IMR-90 (cell line): ENCODE measurements around the gene CASK. TPM values are rescaled to one million over a fixed set of nuclear protein-coding genes. Genes with fewer than 3 reads are reported as not detected.

Experiments used
- ATAC-seq: fragments of 200-7000 bp; cut with Tn5 transposase; 2 replicates; pipeline ENCODE4 v1.9.1; 2020; ENCODE audit warnings: low read depth, mild to moderate bottlenecking, moderate library complexity
- BruUV-seq: library from RNA; stranded (reverse); fragments of 400-500 nt; replicated peaks from 2 replicates; lab custom pipeline; 2021; lab: Mats Ljungman, UMichigan
- CTCF ChIA-PET: fragments of 300-600 bp; formaldehyde crosslinking; extraction: SDS; loops from one replicate; lab custom pipeline; 2021; ENCODE audit warnings: antibody characterized with exemption; lab: Yijun Ruan, JAX
- POLR2A ChIA-PET: fragments of 300-600 bp; sonication (Branson Sonifier 250); formaldehyde crosslinking; loops from one replicate; lab custom pipeline; 2022; ENCODE audit warnings: antibody characterized with exemption; ENCODE audit not compliant: unreplicated experiment; lab: Charles Lee
- DNase-seq: peaks from one replicate; pipeline ENCODE4 v3.0.0; 2013
- H2AFZ ChIP-seq: replicated peaks from 2 replicates; pipeline ENCODE3; 2013; ENCODE audit warnings: low read length, mild to moderate bottlenecking; ENCODE audit not compliant: poor library complexity
- H2AK5ac ChIP-seq: 2 replicates; pipeline ENCODE4 v1.6.1; 2013; ENCODE audit warnings: low read depth, low read length, inconsistent platforms
- H2AK9ac ChIP-seq: replicated peaks from 2 replicates; pipeline ENCODE3; 2013; ENCODE audit warnings: mild to moderate bottlenecking, low read depth, low read length, moderate library complexity; ENCODE audit not compliant: poor library complexity
- H2BK120ac ChIP-seq: 2 replicates; pipeline ENCODE4 v1.6.1; 2013; ENCODE audit warnings: low read depth, low read length, inconsistent platforms
- H2BK15ac ChIP-seq: 3 replicates; pipeline ENCODE4 v1.6.1; 2013; ENCODE audit warnings: low read depth, low read length, inconsistent platforms
- H2BK20ac ChIP-seq: 2 replicates; pipeline ENCODE4 v1.6.1; 2013; ENCODE audit warnings: low read depth, mild to moderate bottlenecking, inconsistent platforms, low read length, moderate library complexity
- H2BK5ac ChIP-seq: 2 replicates; pipeline ENCODE4 v1.6.1; 2013; ENCODE audit warnings: mild to moderate bottlenecking, low read depth, low read length, inconsistent platforms; ENCODE audit not compliant: poor library complexity, severe bottlenecking
- H3K14ac ChIP-seq: replicated peaks from 2 replicates; pipeline ENCODE4 v1.6.1; 2013; ENCODE audit warnings: low read depth, low read length, inconsistent platforms
- H3K18ac ChIP-seq: 2 replicates; pipeline ENCODE4 v1.6.1; 2013; ENCODE audit warnings: low read depth, low read length, control low read depth
- H3K23ac ChIP-seq: 2 replicates; pipeline ENCODE4 v1.6.1; 2013; ENCODE audit warnings: low read depth, low read length, inconsistent platforms
- H3K27ac ChIP-seq: 2 replicates; pipeline ENCODE4 v1.5.1; 2013; ENCODE audit warnings: mild to moderate bottlenecking, control low read depth, low read length; ENCODE audit not compliant: insufficient read depth
- H3K27me3 ChIP-seq: 2 replicates; pipeline ENCODE4 v1.6.1; 2013; ENCODE audit warnings: low read length; ENCODE audit not compliant: control insufficient read depth, insufficient read depth
- H3K36me3 ChIP-seq: 2 replicates; pipeline ENCODE4 v1.6.1; 2013; ENCODE audit warnings: low read length, mixed read lengths; ENCODE audit not compliant: control insufficient read depth, insufficient read depth
- H3K4ac ChIP-seq: 2 replicates; pipeline ENCODE4 v1.6.1; 2013; ENCODE audit warnings: low read depth, low read length, inconsistent platforms
- H3K4me1 ChIP-seq: 2 replicates; pipeline ENCODE4 v1.6.1; 2013; ENCODE audit warnings: low read length, mixed read lengths; ENCODE audit not compliant: control insufficient read depth, insufficient read depth
- H3K4me2 ChIP-seq: 2 replicates; pipeline ENCODE4 v1.6.1; 2013; ENCODE audit warnings: low read depth, mild to moderate bottlenecking, control low read depth, low read length, moderate library complexity
- H3K4me3 ChIP-seq: 2 replicates; pipeline ENCODE4 v1.5.1; 2013; ENCODE audit warnings: low read depth, mild to moderate bottlenecking, control low read depth, low read length, moderate library complexity; ENCODE audit not compliant: insufficient read depth
- H3K56ac ChIP-seq: 2 replicates; pipeline ENCODE4 v1.6.1; 2013; ENCODE audit warnings: low read length, inconsistent platforms; ENCODE audit not compliant: insufficient read depth; ENCODE audit errors: extremely low read depth
- H3K79me1 ChIP-seq, 2 experiments: 2 replicates each; pipeline ENCODE4 v1.6.1; 2013; ENCODE audit warnings: low read length in 2 of 2, inconsistent platforms in 1 of 2, low read depth in 1 of 2
- H3K9ac ChIP-seq: 2 replicates; pipeline ENCODE4 v1.6.1; 2013; ENCODE audit warnings: low read depth, low read length, control low read depth
- H3K9me1 ChIP-seq: 2 replicates; pipeline ENCODE4 v1.6.1; 2013; ENCODE audit warnings: low read length, inconsistent platforms; ENCODE audit not compliant: insufficient read depth
- H3K9me3 ChIP-seq: 2 replicates; pipeline ENCODE4 v1.6.1; 2013; ENCODE audit warnings: low read length; ENCODE audit not compliant: control insufficient read depth, insufficient read depth
- H4K20me1 ChIP-seq: 2 replicates; pipeline ENCODE4 v1.6.1; 2013; ENCODE audit warnings: low read length, inconsistent platforms; ENCODE audit not compliant: insufficient read depth
- H4K5ac ChIP-seq: 2 replicates; pipeline ENCODE4 v1.6.1; 2013; ENCODE audit warnings: mild to moderate bottlenecking, low read depth, low read length, control low read depth
- H4K8ac ChIP-seq, 2 experiments: 2 replicates each; pipeline ENCODE4 v1.6.1; 2013; ENCODE audit warnings: low read depth in 2 of 2, low read length in 2 of 2, control low read depth in 1 of 2, inconsistent platforms in 1 of 2
- H4K91ac ChIP-seq: 2 replicates; pipeline ENCODE4 v1.6.1; 2013; ENCODE audit warnings: low read depth, low read length, inconsistent platforms; ENCODE audit not compliant: insufficient read depth
- CEBPB ChIP-seq: IDR thresholded peaks from 2 replicates; pipeline ENCODE4 v1.6.1; 2012; ENCODE audit warnings: low read depth, low read length, improper control_type of control experiment
- CHD1 ChIP-seq: IDR thresholded peaks from 2 replicates; pipeline ENCODE4 v1.6.1; 2012; ENCODE audit warnings: low read depth, low read length, improper control_type of control experiment
- RAD21 ChIP-seq: IDR thresholded peaks from 2 replicates; pipeline ENCODE4 v1.6.1; 2012; ENCODE audit warnings: low read length, improper control_type of control experiment
- SMC3 ChIP-seq: fragments of 150-350 bp; IDR thresholded peaks from 2 replicates; pipeline ENCODE4 v1.6.1; 2016; ENCODE audit warnings: low read depth, mild to moderate bottlenecking, antibody characterized with exemption, low read length, moderate library complexity
- WGBS, 2 experiments: methylation state at CpG; one replicate each; pipeline versions ENCODE4 v1.1.5 to v1.1.7; 2013; ENCODE audit warnings: missing lambda C conversion rate in 2 of 2; ENCODE audit not compliant: insufficient read length in 1 of 2; ENCODE audit errors: extremely low coverage in 2 of 2; 5-methylcytosine and 5-hydroxymethylcytosine counted together
- dilution Hi-C: fragments of 300-500 bp; cut with HindIII; formaldehyde crosslinking; loops from one replicate; pipeline ENCODE4 v1.14.3; 2018; ENCODE audit warnings: low sequenced_read_pairs; ENCODE audit not compliant: unreplicated experiment
- in situ Hi-C: fragments of 300-500 bp; cut with MboI; formaldehyde crosslinking; loops from 3 replicates; pipeline ENCODE4 v1.14.3; 2019; ENCODE audit warnings: low sequenced_read_pairs, inconsistent platforms, mixed read lengths
- intact Hi-C: fragments of 100-400 bp; cut with micrococcal nuclease; formaldehyde crosslinking; loops from 2 replicates; pipeline ENCODE4 v1.10.0; 2022
- polyA plus RNA-seq, 3 experiments: library from polyadenylated mRNA; depleted of rRNA; stranded (reverse); fragments of >200 nt; gene quantifications; 2 replicates each; pipeline ENCODE4 v1.2.3, GENCODE V29; 2012; ENCODE audit warnings: low replicate concordance in 1 of 3
- total RNA-seq: library from RNA; depleted of rRNA; stranded (reverse); fragments of >200 nt; gene quantifications from 2 replicates; pipeline ENCODE4 v1.2.3, GENCODE V29; 2012
- TF ChIP-seq, protein P1 (sequence below): conservative IDR thresholded peaks from 2 replicates; pipeline ENCODE4 v1.5.1; 2012; ENCODE audit warnings: mild to moderate bottlenecking, low read depth, low read length, improper control_type of control experiment

The CASK gene
- total and polyA plus RNA-seq, 2 of the 4 experiments (the other 2 are of a cell fraction), result 9.4 to 17.7 TPM

DNA sequence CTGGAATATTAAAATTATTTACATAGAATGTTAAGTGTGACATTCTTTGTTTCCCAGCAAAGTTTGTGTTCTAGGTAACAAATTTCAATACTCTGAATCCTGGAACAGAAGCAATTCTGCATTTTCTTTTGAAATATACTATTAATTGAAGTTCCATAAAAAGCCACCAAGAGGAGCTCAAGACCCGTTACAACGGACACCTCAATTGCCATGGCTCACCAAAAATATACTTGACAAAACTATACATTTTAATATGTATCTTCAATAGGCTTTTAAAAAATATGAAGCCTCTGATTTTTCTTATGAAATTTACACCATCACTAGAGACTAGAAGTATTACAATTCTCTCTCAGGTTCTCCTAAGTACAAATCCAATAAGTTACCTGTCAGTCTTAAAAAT, 364.8 kb downstream of the CASK start:
- TF ChIP-seq CHD1 (no peak), RAD21 (peak; percentile 74), CEBPB (no peak), SMC3 (peak; percentile 59)
- TF ChIP-seq, protein P1, sequence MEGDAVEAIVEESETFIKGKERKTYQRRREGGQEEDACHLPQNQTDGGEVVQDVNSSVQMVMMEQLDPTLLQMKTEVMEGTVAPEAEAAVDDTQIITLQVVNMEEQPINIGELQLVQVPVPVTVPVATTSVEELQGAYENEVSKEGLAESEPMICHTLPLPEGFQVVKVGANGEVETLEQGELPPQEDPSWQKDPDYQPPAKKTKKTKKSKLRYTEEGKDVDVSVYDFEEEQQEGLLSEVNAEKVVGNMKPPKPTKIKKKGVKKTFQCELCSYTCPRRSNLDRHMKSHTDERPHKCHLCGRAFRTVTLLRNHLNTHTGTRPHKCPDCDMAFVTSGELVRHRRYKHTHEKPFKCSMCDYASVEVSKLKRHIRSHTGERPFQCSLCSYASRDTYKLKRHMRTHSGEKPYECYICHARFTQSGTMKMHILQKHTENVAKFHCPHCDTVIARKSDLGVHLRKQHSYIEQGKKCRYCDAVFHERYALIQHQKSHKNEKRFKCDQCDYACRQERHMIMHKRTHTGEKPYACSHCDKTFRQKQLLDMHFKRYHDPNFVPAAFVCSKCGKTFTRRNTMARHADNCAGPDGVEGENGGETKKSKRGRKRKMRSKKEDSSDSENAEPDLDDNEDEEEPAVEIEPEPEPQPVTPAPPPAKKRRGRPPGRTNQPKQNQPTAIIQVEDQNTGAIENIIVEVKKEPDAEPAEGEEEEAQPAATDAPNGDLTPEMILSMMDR, result peak; percentile 59
- Histone ChIP-seq H4K8ac (no peak overlapping the region), H2BK120ac (no peak overlapping the region), H3K23ac (no peak overlapping the region), H4K5ac (no peak overlapping the region), H2BK15ac (no peak overlapping the region), H3K4me2 (no peak overlapping the region), H3K56ac (no peak overlapping the region), H3K4me3 (no peak overlapping the region), H3K9me1 (peaks cover 2% of the 10 kb centered on the region; the same call in 1 of the 2 replicates), H3K18ac (no peak overlapping the region), H3K4ac (no peak overlapping the region), H3K79me1 (no peaks in the 10 kb centered on the region), H2BK5ac (no peak overlapping the region), H3K4me1 (peaks cover 3% of the 10 kb centered on the region), H3K27me3 (no peaks in the 10 kb centered on the region; the same call in none of the 2 replicates), H2AK9ac (no peak overlapping the region), H3K36me3 (no peaks in the 10 kb centered on the region), H3K9ac (no peak overlapping the region), H2BK20ac (no peak overlapping the region), H3K9me3 (no peaks in the 10 kb centered on the region), H3K27ac (no peak overlapping the region), H4K20me1 (no peaks in the 10 kb centered on the region), H2AK5ac (no peak overlapping the region), H2AFZ (no peak overlapping the region), H4K91ac (no peak overlapping the region), H3K14ac (no peak overlapping the region)
- in situ Hi-C loops, result loop anchor here (25.0 kb wide), 1 partner anchor 529 kb away; no protein-coding TSS in a partner anchor
- dilution Hi-C loops, result no loop called here
- DNase-seq (peak; percentile 47), ATAC-seq (no peak)
- WGBS, 2 experiments, result no CpG with 5 or more reads among the region's 2 CpGs
- ChIA-PET POLR2A (no interaction called here), CTCF (interaction anchor here (0.7 to 0.9 kb wide), 2 partner anchors 80 to 202 kb away, joined by 3 to 4 read pairs; no protein-coding TSS in a partner anchor)
- no TSS peak for BruUV-seq
- intact Hi-C loops, result loop anchor here (1.0 to 10.0 kb wide), 6 partner anchors 176 to 1999 kb away; partner anchors contain the start of gene CASK
